Ishikawa (cell line): ENCODE measurements around the gene DOCK1.

ENCODE experiments used
- CEBPB ChIP-seq: IDR thresholded peaks from 2 replicates; pipeline ENCODE4 v1.6.1; 2012
- CREB1 ChIP-seq: IDR thresholded peaks from 2 replicates; pipeline ENCODE4 v1.6.1; 2012; ENCODE audit warnings: low read depth
- EGR1 ChIP-seq: IDR thresholded peaks from 2 replicates; pipeline ENCODE4 v1.6.1; 2012
- EP300 ChIP-seq: IDR thresholded peaks from 2 replicates; pipeline ENCODE4 v1.6.1; 2012; ENCODE audit warnings: borderline replicate concordance
- FOXM1 ChIP-seq: IDR thresholded peaks from 2 replicates; pipeline ENCODE4 v1.6.1; 2012; ENCODE audit warnings: low read depth, borderline replicate concordance
- NFIC ChIP-seq: IDR thresholded peaks from 2 replicates; pipeline ENCODE4 v1.6.1; 2012
- RAD21 ChIP-seq: IDR thresholded peaks from 2 replicates; pipeline ENCODE4 v1.6.1; 2012; ENCODE audit warnings: low read depth
- TAF1 ChIP-seq: IDR thresholded peaks from 2 replicates; pipeline ENCODE4 v1.6.1; 2012; ENCODE audit warnings: low read depth, mild to moderate bottlenecking
- TCF12 ChIP-seq: IDR thresholded peaks from 2 replicates; pipeline ENCODE4 v1.6.1; 2012; ENCODE audit warnings: low read depth
- USF1 ChIP-seq: IDR thresholded peaks from 2 replicates; pipeline ENCODE4 v1.6.1; 2012
- YY1 ChIP-seq: IDR thresholded peaks from 2 replicates; pipeline ENCODE4 v1.6.1; 2012; ENCODE audit warnings: low read depth
- ZBTB7A ChIP-seq: IDR thresholded peaks from 2 replicates; pipeline ENCODE4 v1.6.1; 2012; ENCODE audit warnings: low read depth
- TF ChIP-seq, protein P1 (sequence below): IDR thresholded peaks from 2 replicates; pipeline ENCODE4 v1.6.1; 2012; ENCODE audit warnings: low read depth, mild to moderate bottlenecking
- TF ChIP-seq, protein P2 (sequence below): IDR thresholded peaks from 2 replicates; pipeline ENCODE4 v1.6.1; 2012

- TF ChIP-seq CEBPB (no peak), TCF12 (no peak), RAD21 (no peak), EP300 (no peak), YY1 (no peak), TAF1 (no peak), EGR1 (no peak), CREB1 (no peak), FOXM1 (no peak), USF1 (no peak), ZBTB7A (no peak), NFIC (no peak)
- TF ChIP-seq, protein P1, sequence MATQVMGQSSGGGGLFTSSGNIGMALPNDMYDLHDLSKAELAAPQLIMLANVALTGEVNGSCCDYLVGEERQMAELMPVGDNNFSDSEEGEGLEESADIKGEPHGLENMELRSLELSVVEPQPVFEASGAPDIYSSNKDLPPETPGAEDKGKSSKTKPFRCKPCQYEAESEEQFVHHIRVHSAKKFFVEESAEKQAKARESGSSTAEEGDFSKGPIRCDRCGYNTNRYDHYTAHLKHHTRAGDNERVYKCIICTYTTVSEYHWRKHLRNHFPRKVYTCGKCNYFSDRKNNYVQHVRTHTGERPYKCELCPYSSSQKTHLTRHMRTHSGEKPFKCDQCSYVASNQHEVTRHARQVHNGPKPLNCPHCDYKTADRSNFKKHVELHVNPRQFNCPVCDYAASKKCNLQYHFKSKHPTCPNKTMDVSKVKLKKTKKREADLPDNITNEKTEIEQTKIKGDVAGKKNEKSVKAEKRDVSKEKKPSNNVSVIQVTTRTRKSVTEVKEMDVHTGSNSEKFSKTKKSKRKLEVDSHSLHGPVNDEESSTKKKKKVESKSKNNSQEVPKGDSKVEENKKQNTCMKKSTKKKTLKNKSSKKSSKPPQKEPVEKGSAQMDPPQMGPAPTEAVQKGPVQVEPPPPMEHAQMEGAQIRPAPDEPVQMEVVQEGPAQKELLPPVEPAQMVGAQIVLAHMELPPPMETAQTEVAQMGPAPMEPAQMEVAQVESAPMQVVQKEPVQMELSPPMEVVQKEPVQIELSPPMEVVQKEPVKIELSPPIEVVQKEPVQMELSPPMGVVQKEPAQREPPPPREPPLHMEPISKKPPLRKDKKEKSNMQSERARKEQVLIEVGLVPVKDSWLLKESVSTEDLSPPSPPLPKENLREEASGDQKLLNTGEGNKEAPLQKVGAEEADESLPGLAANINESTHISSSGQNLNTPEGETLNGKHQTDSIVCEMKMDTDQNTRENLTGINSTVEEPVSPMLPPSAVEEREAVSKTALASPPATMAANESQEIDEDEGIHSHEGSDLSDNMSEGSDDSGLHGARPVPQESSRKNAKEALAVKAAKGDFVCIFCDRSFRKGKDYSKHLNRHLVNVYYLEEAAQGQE = no peak
- TF ChIP-seq, protein P2, sequence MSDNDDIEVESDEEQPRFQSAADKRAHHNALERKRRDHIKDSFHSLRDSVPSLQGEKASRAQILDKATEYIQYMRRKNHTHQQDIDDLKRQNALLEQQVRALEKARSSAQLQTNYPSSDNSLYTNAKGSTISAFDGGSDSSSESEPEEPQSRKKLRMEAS = no peak
Observed at GRCh38 chr10:127151541-127151940, 246.3 kb downstream of the DOCK1 start.
